Left forelimb (tissue), 1 donor: Measurements from ENCODE around the gene UQCC3.
"Not testable (repeated sequence)": the region's sequence is repeated elsewhere in the genome, so short reads cannot be mapped to it uniquely, and the experiment has no call there.

Experiments
- DNase-seq: peaks from one replicate; pipeline ENCODE4 v3.0.0-alpha.2; 2018; ENCODE audit warnings: low spot score

The UQCC3 gene, protein sequence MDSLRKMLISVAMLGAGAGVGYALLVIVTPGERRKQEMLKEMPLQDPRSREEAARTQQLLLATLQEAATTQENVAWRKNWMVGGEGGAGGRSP

DNA sequence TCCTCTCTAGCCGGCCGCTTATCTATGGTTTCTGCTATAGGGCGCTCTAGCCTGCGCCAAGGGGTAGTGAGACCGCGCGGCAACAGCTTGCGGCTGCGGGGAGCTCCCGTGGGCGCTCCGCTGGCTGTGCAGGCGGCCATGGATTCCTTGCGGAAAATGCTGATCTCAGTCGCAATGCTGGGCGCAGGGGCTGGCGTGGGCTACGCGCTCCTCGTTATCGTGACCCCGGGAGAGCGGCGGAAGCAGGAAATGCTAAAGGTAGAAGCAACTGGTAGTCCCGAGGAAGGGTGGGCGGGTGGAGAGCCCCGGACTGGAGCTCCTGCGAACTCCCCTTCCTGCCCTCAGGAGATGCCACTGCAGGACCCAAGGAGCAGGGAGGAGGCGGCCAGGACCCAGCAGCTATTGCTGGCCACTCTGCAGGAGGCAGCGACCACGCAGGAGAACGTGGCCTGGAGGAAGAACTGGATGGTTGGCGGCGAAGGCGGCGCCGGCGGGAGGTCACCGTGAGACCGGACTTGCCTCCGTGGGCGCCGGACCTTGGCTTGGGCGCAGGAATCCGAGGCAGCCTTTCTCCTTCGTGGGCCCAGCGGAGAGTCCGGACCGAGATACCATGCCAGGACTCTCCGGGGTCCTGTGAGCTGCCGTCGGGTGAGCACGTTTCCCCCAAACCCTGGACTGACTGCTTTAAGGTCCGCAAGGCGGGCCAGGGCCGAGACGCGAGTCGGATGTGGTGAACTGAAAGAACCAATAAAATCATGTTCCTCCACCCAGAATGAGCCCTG lies at the start of gene UQCC3, which contains the start of gene LBHD1:
Gene UQCC3 (plus strand): TSS at position 66 of the 782 bp plus-strand sequence. CDS start 73 bp downstream, at position 139.
Gene LBHD1 (minus strand): TSS at position 660 of the 782 bp plus-strand sequence. CDS start 2,236 bp downstream, outside the sequence.
- DNase-seq: peak; percentile 87

DNA sequence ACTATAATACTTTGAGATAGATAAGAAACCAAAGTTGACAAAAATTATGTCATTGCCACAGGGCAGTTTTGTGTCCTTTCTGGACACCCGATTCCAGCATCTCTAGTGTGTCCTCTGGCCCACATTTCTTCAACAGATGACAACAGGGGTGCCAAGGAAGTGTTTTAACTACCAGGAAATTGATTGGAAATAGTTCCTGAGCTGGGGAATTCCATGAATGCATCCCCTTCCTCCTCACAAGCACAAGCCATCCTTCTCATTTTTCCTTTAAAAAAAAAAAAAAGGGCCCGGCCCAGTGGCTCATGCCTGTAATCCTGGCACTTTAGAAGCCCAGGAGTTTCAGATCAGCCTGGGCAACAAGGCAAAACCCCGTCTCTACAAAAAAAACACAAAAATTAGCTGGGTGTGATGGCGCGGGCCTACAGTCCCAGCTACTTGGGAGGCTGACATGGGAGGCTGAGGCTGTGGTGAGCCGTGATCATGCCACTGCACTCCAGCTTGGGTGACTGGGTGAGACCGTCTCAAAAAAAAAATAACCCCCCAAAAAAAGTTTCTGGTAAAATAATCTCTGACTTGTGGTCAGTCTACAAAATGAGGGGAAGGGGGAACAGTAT lies 48.9 kb upstream of the UQCC3 start:
- no peak for DNase-seq

DNA sequence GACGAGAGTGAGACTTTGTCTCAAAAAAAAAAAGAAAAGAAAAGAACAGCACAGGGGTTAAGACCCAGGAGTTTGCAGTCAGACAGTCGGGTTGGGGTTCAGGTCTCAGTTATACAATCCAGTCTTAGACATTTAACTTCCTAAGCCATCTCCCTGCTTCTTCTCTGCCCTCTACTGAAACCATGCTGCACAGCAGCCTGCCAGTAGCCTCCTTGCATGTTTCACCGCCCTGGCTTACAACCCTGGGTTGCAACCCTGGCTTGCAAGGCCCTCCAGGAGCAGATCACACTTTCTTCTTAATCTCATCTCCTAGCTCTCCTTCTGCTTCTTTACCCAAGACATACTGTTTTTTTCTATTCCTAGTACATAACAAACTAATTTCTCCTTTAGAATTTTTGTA lies 43.8 kb upstream of the UQCC3 start:
- DNase-seq: no peak

DNA sequence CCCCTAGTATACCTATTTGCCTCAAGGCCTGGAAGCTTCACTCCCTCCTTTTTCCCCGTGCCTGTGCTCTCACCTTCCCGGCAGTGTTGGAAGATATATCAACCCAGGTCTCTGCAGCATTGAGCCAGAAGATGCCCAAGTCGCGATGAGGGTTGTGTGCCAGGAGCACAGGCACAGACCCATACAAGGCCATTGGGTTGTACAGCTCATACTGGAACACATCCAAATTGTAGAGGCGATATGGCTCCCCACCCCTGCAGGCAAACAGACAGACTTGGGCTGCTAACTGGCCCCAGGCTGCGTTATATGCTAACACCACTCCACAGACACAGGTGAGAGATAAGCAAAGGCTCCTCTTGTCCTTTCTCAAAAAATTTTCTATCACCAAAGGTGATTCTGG lies 39.0 kb upstream of the UQCC3 start:
- no peak for DNase-seq

DNA sequence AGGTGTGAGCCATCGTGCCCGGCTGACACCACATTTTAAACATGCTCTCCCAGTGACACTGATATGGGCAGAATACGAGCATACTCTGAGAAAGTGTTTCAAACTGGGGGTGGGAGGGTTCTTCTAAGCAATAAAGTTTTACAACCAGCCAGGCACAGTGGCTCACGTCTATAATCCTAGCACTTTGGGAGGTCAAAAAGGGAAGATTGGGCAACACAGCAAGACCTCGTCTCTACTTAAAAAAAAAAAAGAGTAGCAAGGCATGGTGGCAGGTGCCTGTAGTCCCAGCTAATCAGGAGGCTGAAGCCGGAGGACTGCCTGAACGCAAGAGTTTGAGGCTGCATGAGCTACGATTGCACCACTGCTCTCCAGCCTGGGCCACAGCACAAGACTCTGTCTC lies 27.3 kb upstream of the UQCC3 start:
- no peak for DNase-seq

DNA sequence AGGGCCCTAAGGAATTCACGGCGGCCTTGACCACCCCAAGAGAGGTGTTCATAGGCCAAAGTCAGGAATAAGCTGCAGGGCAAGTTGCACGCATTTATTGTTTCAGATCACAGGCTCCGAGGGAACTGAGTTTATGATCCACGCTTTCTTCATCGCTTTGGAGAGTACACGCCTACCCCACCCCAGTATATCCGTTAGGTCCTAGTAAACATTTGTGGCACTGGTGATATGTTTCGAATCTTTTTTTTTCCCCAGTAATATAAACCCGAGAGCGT lies 25.9 kb upstream of the UQCC3 start:
- DNase-seq: no peak

DNA sequence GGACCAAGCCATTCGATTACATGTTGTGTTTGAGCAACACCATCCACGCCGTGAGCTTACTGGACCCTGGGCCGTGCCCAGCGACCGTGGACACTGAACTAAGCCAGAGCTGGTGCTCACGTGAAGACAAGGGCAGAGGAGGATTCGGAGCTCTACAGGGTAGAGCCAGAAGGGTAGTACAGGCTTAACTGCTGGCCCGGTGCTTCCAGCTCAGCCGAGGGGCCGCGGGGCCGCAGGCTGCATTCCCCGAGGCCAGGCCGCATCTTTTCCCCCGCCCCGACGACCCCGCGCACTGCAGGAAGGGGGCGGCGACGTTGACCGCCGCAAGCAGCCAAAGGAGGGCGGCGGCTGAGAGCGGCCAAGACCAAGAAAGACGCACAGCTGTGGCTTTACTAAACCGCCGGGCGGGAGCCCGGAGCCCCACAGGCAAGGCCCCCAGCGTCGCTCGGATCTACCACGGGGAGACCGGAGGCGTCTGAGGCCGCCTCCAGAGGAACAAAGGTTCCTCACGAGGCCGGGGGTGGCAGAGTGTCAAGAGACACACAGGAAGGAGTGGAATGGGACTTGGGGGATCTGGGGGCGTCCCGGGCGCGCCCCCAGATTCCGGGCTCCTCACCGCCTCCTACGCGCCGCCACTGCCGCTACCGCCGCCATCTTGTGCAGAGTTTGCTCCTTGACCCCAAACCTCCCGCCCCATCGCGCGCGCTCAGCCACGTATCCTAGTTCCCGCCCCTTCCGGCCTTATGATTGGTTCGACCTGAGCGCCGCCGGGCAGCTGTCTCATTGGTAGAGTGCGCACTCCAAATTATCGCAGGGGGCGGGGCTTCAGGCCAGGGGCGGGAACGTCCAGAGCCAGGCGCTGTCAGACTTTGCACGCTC lies 25.3 kb upstream of the UQCC3 start, which contains the start of gene GANAB:
Gene GANAB (minus strand): TSS at position 668 of the 879 bp plus-strand sequence. CDS start 14 bp downstream, at position 654.
- peak; percentile 99 for DNase-seq

DNA sequence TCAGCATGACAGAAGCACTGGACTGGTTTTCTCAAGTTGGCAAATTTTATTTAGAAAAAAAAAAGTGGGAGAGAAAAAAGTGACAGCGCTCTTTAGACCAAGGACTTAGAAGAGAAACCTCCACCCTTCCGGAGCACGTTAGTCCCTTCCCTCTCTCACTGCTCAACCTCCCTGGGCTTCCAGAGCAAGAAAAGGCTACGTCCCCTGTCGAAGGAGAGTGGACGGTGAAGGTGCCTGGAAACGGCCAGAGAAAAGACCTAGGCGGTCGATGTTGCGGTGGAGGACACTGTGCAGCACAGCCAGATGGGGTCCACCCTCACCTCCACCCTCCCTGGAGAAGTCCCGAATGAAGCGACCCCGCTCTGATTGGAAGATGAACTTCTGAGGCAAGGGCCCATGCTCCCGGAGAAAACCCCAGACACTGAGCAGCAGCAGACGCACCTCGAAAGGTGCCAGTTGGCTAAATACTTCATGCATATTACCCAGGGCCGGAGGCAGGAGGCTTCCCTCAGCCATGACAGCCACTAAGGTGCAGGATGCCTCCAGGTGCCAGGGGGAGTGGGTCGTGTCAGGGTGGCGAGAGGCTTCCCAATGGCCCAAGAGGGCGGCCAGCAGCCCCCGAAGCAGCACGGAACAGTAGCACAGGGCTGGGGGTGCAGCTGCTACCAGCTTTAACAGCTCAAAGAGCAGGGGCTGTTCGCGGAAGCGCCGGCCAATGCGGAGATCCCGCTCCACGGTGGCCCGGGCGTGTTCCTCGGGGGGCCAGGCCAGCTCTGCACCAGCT lies 24.5 kb upstream of the UQCC3 start:
- DNase-seq: no peak

DNA sequence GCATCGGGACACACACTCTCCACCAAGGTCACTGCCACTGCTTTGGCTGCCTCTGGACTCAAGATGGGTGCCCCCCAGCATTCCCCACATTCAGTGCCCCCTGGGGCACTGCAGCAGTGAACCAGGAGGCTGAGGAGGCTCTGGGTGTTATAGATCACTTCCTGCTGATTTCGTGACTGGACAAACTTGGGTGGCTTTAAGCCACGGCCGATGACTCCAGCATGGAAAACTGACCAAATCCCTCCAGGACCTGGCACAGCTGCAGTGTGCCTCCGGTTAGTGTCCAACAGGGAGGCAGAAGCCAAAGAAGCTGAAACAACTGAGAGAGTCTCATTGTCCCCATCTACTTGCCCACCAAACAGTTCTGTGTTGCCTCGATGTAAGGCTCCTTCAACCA lies 23.9 kb upstream of the UQCC3 start:
- DNase-seq: no peak

DNA sequence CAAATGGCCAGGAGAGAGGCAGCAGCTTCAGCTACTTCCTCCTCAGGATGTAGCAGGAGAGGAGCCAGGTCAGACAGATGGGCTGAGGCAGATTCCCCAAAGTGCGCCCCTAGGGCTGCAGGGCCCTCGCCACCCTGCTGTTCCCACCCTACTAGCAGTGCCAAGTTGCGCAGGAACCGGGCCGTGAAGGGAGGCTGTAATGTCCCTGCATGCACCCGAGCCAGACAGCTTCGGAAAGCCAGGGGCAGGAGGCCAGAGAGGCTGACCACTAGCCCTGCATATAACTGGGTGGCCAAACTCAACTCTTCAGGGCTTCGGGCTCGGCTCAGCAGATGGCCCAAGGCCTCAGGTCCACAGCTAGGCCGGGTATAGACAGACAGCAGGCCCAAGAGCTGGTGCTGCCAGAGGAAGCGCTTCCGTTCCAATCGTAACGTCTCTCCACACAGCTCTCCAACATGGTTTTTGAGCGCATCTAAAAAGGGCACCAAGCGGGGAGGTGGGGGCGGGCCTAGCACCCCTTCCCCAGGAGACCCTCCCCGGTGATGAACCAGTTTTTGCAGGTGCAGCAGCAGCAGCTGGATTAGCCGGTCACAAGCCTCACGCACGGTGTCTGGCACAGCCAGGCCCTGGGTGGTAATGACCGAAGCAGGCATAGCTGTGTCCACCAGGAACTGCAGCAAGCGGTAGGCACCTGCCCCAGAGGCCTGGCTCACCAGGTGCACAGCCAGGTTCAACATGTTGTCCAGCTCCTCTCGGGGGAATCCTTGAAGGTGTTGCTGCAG lies 23.1 kb upstream of the UQCC3 start:
- DNase-seq: no peak

DNA sequence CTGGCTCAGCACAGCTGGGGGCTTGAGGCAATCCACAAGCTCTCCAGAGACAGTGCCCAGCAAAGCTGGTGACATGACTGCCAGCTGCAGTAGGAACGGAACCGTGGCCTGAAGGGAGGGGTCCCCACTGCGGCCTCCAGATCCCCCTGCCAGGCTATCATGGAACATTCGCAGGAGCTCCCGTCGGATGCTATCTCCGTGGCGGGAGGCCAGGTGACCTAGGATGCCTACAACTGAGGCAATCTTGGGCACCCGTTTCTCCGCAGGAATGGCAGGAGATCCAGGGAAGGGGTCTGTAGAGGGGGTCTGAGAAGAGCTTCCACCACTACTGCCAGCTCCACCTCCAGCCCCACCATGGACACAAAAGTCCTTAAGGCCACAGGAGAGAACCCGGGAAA lies 22.5 kb upstream of the UQCC3 start:
- DNase-seq: no peak

DNA sequence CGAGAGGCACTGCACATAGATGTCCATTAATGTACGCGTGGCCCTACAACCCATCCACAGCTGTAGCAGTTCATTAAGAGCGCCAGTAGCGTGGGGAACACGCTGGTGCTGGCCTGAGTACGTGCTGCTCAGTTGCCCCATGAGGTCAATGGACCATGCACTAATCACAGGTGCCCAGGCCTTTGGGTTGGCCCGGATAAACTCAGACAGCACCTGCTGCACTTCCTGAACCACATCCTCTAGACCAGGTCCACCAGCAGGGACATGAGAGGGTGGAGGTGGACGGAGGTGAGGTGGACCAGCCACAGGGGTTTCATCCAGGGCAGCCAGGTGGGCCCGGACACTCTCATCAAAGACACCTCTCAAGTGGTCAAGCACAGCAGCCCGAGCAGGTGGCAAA lies 22.0 kb upstream of the UQCC3 start:
- no peak for DNase-seq

DNA sequence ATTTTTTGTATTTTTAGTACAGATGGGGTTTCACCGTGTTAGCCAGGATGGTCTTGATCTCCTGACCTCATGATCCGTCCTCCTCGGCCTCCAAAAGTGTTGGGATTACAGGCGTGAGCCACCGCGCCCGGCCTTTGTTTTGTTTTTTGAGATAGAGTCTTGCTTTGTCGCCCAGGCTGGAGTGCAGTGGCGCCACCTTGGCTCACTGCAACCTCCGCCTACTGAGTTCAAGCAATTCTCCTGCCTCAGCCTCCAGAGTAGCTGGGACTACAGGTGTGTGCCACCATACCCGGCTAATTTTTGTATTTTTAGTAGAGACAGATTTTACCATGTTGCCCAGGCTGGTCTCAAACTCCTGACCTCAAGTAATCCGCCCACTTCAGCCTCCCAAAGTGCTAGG lies 21.2 kb upstream of the UQCC3 start:
- DNase-seq: not testable (repeated sequence)

DNA sequence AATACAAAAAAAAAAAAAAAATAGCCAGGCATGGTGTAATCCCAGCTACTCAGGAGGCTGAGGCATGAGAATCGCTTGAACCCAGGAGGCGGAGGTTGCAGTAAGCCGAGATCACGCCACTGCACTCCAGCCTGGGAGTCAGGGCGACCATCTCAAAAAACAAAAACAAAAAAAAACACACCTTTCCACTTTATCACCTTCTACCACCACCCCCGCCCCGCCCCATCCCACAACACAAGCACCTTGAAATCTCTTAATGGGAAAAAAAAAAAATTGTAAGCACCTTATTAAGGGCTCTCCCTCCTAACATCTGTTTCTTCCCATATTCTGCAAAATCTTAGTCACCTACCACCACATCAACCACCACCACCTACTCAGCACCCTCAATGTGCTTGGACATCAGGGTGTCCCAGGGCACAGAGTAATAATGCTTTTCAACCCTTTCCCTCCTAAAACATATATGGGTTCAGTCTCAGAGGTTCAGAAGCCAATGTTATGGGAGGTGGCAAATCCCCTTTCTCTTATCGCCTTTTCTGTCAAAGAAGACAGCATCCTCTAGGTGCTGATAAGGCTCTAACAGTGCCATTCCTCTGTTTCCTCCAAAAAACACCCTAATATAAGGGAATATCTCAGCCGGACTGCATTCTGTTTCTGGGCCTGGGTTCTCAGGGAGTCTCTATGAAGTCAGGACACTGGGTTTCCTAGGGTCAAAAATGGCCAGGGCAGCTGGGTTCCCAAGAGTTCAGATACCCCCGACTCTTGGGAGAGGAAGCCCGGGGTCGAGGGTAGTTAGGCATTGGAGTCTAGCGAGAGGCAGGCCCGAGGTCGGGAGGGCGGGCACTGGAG lies 19.1 kb upstream of the UQCC3 start:
- no peak for DNase-seq

DNA sequence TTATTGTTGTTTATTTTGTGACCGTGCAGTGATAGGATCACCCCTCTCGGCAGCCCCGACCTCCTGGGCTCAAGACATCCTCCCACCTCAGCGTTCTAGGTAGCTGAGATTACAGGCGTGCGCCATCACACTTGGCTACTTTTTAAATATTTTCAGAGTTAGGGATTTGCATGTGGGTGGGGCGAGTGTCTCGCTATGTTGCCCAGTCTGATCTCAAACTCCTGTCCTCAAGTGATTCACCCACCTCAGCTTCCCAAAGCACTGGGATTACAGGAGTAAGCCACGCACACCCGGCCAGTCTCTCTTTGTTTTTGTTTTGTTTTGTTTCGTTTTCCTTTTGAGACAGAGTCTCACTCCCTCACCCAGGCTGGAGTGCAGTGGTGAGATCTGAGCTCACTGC lies 17.2 kb upstream of the UQCC3 start:
- DNase-seq: no peak

DNA sequence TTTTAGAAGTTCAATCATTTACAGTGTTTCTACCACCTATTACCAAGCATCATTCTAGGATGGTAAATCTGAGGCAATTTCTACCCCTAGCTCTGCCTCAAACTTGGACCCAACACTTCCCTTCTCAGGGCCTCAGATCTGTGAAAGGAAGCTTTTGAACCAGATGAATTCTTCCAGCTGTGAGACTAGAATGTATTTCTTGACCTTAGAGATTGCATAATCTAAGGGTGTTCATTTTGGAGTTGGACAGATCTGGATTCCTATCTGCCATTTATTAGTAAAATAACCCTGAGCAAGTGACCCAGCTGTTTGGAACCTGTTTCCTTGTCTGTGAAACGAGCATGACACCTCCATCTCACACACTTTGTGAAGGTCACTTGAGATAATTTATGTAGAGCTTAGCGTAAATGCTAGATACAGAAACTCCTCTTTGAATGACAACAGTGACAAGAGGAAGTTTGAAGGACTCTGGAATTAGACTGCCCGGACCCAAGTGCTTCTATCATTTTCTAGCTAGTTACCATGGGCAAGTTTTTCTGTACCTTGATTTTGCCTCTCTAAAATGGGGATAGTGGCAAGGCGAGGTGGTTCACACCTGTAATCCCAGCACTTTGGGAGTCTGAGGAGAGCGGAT lies 14.6 kb upstream of the UQCC3 start:
- DNase-seq: no peak

DNA sequence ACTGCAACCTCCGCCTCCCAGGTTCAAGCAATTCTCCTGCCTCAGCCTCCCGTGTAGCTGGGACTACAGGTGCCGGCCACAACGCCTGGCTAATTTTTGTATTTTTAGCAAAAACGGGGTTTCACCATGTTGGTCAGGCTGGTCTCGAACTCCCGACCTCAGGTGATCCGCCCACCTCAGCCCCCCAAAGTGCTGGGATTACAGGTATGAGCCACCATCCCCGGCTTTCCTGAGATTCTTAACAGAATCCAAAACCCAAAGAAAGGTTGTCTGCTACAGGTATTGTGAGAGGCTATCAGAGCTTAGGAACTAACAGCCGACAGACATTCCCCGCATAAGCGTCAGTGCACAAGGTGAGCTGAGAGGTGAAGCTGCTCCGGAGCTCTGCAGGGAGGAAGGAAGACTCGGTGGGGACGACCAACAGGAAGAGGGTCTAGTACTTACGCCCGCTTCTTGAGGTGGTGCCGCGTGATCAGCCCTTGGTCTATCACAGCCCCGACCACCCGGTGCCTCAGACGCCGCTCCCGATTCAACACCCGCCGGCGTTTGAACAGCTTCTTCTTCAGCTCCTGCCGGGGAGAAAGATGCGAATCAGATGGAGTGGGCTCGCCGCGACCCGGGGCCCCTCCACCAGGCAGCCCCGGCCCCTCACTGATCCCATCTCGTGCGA lies 6.9 kb upstream of the UQCC3 start:
- DNase-seq: no peak

DNA sequence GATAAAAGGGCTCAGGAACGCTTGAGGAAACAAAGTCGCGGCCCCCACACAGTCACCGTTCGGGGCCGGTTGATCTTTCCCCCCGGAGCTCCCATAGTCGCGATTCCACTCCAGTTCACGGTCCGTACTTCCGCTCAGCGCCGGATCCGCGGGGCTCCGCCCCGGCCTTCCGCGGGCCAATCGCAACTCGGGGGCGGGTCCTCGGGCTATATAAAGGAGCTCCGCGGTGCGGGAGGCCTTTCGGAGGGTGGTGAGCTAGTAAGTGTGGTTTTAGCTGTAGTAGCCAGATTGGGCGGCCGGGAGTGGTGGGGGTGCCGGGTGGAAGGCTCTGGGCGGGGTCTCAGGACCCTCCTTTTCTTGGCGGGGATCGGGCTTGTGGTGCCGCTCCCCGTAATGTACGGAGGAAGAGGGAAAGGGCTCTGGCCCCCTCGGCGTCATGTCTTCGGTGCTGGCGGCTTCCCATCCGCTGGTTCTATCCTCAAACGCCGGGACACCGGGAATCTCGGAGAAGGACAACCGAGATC lies 6.3 kb upstream of the UQCC3 start, which contains the start of the genes C11orf98 and CSKMT:
Gene C11orf98 (minus strand): TSS at position 136 of the 524 bp plus-strand sequence. CDS start 41 bp downstream, at position 95.
Gene CSKMT (plus strand): TSS at position 238 of the 524 bp plus-strand sequence. CDS start 568 bp downstream, outside the sequence.
- peak; percentile 99 for DNase-seq
